Measurements from ENCODE around the gene TTC3.

The TTC3 gene

DNA sequence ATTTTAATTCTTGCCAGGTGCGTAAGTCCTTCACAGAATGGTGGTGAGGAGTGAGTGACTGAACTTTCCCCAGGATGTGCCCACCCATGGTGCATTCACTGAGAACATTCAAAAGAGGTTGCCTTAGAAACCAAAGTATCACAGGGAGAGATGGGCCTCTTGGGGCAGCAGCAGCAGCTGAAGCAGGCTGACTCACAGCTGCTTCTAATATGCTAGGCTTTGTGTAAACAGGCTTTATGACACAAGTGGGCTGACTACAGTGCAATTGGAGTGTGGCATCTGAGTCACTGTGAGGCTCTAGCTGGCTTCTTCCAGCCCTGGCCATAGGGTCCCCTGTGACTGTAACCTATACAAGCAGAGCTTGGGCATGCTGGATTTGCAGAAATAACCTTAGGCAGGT, 12.8 kb upstream of the TTC3 start:
- DNase-seq, result peak; percentile 37

DNA sequence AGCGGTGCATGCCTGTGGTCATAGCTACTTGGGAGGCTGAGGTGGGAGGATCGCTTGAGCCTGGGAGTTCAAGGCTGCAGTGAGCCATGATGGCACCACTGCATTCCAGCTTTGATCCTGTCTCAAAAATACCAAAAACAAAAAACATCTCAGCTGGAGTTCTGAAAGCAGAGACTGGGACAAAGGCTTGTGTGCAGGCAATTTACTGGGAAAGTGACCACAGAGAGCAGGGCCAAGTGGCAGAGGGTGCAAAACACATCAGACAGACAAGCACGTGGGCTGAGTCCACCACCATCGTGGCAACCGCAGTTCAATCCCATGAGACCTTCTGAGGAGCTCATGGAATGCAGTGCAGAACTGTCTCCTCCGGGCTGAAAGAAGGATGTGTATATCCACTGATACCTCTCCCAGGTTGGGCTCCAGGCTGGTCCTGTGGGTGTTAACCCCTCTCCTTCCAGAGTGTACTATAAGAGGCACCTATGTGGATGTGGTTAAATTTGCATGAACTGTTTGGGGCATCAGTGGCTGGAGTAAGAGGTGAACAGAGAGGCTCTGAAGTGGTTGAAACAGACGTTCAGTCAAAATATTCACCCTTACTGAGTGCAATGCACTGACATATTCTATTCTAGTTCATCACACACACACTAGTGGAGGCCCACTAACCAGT, 11.0 kb upstream of the TTC3 start:
- no peak for DNase-seq

DNA sequence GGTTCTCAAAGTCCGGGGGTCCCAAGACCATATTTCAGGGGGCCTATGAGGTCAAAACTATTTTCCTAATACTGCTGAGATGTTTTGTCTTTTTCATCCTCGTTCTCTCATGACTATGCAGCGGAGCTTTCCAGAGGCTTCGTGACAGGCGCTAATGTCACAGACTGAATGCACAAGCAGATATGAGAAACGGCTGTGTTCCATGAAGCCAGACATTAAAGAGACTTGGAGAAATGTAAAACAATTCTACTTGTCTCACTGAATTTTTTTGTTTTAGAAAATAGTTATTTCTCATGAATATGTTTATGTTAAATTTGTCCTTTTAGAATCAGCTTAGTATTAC, 10.5 kb upstream of the TTC3 start:
- DNase-seq, result no peak

GRCh38 chr21:37063433-37063832, 9.6 kb upstream of the TTC3 start:
- no peak for DNase-seq

DNA sequence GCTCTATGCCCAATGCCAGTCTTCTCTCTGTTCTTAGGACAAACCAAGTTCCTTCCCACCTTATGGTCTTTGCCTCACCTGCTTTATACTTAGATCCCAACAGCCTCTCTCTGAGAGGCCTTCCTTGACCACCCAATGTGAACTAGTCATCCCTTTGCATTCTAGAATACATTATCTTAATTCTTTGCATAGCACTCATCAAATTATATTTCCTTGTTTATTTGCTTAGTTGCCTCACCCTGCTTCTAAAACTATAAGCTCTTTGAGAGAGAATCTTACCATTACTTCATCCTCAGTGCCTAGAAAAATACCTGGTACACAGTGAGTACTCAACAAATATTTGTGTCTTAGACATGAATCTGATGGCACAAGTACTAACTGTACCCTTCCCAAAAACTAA, 8.2 kb upstream of the TTC3 start:
- DNase-seq, result no peak

DNA sequence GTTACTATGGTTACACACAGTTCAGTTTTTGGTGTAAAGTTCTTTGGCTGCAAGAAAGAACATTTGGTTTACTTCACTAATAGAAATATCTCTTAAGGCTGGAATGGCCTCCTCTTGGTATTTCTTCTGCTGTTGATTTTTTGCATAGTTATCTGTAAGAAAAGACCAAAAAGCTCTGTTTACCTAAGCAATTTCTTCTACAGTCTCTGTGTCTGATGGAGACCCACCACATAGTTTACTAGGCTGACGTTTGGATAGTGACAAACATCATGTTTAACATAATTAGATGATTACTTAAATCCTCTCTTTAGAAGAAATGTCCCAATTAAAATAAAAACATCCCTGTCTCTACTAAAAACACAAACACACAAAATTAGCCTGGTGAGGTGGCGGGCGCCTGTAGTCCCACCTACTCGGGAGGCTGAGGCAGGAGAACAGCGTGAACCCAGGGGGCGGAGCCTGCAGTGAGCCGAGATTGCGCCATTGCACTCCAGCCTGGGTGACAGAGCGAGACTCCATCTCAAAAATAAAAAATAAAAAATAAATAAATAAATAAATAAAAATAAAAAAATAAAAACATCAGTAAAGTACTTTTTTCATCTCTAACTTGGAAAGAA, 7.4 kb upstream of the TTC3 start:
- no peak for DNase-seq

GRCh38 chr21:37071561-37072273, 1.3 kb upstream of the TTC3 start:
- no peak for DNase-seq

- no peak for DNase-seq
Observed at GRCh38 chr21:37072274-37072987, 623 bp upstream of the TTC3 start.

GRCh38 chr21:37073417-37074196, 553 bp downstream of the TTC3 start:
- DNase-seq, result peak; percentile 77

- DNase-seq, result no peak
Observed at GRCh38 chr21:37074197-37074510, 1.1 kb downstream of the TTC3 start.

DNA sequence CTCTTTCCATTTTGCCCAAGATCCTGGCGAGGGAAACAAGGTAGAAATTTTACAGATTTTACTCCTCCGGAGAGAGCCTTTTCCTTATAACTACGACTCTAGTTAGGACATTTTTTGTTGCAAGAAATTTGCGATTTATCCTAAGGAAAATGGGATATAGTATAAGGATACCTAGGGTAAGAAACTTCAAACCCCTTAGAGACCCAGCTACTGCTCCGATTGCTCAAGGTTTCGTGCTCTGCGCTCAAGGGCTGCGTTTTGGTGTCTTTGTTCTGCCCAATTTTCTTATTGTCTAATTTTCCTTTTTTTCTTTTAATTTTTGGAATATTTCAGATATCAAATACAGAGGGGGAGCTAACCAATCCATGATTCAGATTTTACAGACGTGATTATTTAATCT, 1.5 kb downstream of the TTC3 start:
- no peak for DNase-seq

DNA sequence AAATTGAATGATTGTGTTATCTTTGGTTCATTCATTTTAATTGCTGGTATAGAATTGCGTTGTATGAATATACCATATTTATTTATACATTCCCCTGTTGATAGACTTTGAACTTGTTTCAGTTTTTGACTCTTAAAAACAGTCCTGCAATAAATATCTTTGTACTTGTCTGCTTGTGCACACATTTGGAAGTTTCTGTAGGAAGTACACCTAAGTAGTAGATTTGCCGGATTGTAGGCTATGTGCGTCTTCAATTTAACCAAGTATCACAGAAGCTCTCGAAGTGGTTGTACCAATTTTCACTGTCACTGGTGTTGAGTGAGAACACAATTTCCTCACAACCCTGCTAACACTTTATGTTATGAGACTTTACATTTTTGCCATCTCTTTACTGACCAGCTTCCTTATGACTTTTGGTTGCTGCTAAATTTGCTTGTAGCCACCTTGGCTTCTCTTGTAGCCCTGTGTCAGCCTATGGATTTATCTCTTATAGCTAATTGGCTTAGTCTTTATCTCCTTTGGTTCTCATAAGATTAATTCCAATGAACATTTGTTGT, 2.2 kb downstream of the TTC3 start:
- DNase-seq, result no peak

GRCh38 chr21:37076087-37076850, 3.2 kb downstream of the TTC3 start:
- no peak for DNase-seq

DNA sequence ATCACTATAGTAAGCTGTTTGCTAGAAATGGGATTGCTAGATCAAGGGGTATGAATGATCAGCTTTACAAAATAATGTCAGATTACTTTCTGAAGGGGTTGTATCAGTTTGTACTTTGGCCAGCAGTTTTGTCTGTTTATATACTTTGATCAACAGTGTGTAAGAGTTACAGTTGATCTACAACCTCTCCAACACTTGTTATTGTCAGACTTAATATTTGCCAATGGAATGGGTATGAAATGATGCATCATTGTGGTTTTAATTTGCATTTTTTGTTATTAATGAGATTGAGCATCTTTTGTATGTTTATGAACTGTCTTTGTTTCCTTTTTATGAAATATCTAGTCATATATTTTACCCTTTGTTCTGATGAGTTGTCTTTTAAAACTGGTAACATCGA, 4.3 kb downstream of the TTC3 start:
- no peak for DNase-seq

DNA sequence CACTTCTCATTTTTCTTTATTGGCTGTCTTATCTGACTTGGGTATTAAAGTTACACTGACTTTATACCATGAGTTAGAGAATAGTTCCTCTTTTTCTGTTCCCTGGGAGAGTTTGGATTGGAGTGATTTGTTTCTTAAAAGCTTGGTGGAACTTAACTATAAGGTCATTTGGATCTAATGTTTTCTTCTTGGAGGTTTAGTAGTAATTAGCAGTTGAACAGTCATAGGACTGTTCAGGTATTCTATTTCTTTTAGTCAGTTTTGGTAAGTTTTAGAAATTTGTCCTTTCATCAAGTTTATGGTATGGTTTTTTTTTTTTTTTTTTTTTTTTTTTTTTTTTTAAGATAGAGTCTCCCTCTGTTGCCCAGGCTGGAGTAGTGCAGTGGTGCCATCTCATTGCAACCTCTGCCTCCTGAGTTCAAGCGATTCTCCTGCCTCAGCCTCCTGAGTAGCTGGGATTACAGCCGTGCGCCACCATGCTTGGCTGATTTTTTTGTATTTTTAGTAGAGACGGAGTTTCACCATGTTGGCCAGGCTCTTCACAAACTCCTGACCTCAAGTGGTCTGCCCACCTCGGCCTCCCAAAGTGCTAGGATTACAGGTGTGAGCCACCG, 6.3 kb downstream of the TTC3 start:
- DNase-seq, result no peak

- DNase-seq, result no peak
Observed at GRCh38 chr21:37082375-37082774, 9.3 kb downstream of the TTC3 start.

DNA sequence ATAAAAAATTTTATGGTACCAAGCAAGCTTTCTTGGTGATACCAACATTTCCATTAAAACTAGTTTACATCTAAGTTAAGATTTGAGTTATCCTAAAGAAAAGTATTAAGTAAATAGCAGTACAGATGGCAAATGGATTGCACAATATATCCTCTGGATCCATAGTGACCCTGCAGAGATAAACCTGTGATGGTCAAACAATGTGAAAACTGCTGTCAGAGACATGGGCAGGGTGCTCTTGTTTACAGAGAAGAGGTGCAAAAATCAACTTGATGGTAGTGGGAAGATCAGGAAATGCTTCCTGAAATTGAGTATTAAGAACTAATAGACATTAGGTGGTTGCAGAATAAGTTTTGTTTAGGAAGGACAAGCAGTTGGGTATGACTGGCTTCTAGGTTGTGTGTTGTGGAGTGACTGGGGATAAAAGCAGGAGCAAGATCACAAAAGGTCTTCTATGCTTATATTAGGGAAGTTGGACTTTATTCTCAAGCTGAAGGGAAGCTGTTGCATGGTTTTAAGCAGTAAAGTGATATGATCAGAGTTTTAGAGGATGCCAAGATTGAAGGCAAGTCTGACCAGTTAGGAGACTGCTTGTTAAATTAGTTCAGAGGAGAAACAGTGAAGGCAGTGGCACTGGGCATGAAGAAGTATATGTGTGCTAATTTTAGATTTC, 9.9 kb downstream of the TTC3 start:
- DNase-seq, result no peak

DNA sequence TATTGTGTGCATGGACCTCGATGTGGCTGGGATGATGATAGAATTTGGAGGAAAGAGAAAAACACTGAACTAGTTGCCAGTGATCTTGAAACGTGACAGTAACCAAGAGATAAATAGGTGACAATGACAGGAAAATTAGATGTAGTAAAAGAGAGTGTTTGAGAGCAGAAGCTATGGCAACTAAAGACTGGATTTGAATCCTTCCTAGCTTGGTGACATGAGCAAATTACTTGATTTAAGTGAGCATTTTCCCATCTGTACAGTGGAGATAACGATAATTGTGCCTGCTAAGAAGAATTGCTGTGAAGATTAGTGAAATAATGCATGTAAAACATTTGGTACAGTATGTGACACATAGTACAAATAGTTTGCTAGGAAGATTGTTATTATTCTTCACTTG, 12.7 kb downstream of the TTC3 start:
- DNase-seq, result no peak

GRCh38 chr21:37087188-37087587, 14.1 kb downstream of the TTC3 start:
- DNase-seq, result no peak

GRCh38 chr21:37088186-37088735, 15.2 kb downstream of the TTC3 start:
- DNase-seq, result no peak

GRCh38 chr21:37093977-37094376, 20.9 kb downstream of the TTC3 start:
- DNase-seq, result no peak
